ENCODE measurements around the gene NUP62. TPM values are rescaled to one million over a fixed set of nuclear protein-coding genes. Genes with fewer than 3 reads are reported as not detected.
A peak's percentile ranks its signal among the peaks of the same experiment; 100 is the strongest.

NUP62 gene
- total RNA-seq, 2 donors from 2014 or later = 31.5 to 37.1 TPM

GRCh38 chr19:49889687-49890348 is 39.5 kb downstream of the NUP62 start:
- DNase-seq (peak; percentile 65 to 78), ATAC-seq (peak; percentile 72)
- intact Hi-C loops (cut with DNase I, micrococcal nuclease) = no loop called here

- ATAC-seq = no peak
- DNase-seq = no peak
- intact Hi-C loops (cut with DNase I, micrococcal nuclease) = no loop called here
Observed at GRCh38 chr19:49889038-49889686, 40.1 kb downstream of the NUP62 start.

GRCh38 chr19:49888510-49888824 is 40.8 kb downstream of the NUP62 start:
- no peak for ATAC-seq
- intact Hi-C loops (cut with DNase I, micrococcal nuclease) = no loop called here
- no peak for DNase-seq

- no peak for DNase-seq
- intact Hi-C loops (cut with DNase I, micrococcal nuclease) = no loop called here
- peak; percentile 20 for ATAC-seq
Observed at GRCh38 chr19:49887665-49888509, 41.4 kb downstream of the NUP62 start.

GRCh38 chr19:49887037-49887664 is 42.2 kb downstream of the NUP62 start:
- DNase-seq (no peak), ATAC-seq (no peak)

GRCh38 chr19:49884760-49885159 is 44.5 kb downstream of the NUP62 start:
- no peak for ATAC-seq
- DNase-seq = no peak
- intact Hi-C loops (cut with DNase I, micrococcal nuclease) = no loop called here

More at GRCh38 chr19:49887037-49887664, 42.2 kb downstream of the NUP62 start:
- intact Hi-C loops (cut with DNase I, micrococcal nuclease) = no loop called here

GRCh38 chr19:49884109-49884508 is 45.2 kb downstream of the NUP62 start:
- DNase-seq (no peak), ATAC-seq (no peak)
- intact Hi-C loops (cut with DNase I, micrococcal nuclease) = no loop called here

GRCh38 chr19:49883094-49883493 is 46.2 kb downstream of the NUP62 start:
- no peak for ATAC-seq
- DNase-seq = no peak
- intact Hi-C loops (cut with DNase I, micrococcal nuclease) = no loop called here

- ATAC-seq (no peak), DNase-seq (no peak)
- intact Hi-C loops (cut with DNase I, micrococcal nuclease) = no loop called here
Observed at GRCh38 chr19:49882643-49883042, 46.7 kb downstream of the NUP62 start.

- DNase-seq = peak in 1 of 2 donors; percentile 24
- intact Hi-C loops (cut with DNase I, micrococcal nuclease) = no loop called here
- no peak for ATAC-seq
Observed at GRCh38 chr19:49881672-49882394, 47.5 kb downstream of the NUP62 start.

- intact Hi-C loops (cut with DNase I, micrococcal nuclease) = no loop called here
- no peak for ATAC-seq
- no peak for DNase-seq
Observed at GRCh38 chr19:49881186-49881585, 48.1 kb downstream of the NUP62 start.

- intact Hi-C loops (cut with DNase I, micrococcal nuclease) = no loop called here
- peak; percentile 9 to 23 for DNase-seq
- ATAC-seq = no peak
Observed at GRCh38 chr19:49880162-49880869, 49.0 kb downstream of the NUP62 start.

- DNase-seq (peak; percentile 20 to 32), ATAC-seq (no peak)
- intact Hi-C loops (cut with DNase I, micrococcal nuclease) = no loop called here
Observed at GRCh38 chr19:49879243-49879963, 49.9 kb downstream of the NUP62 start.

GRCh38 chr19:49878744-49879070 is 50.6 kb downstream of the NUP62 start:
- ATAC-seq (no peak), DNase-seq (no peak)
- intact Hi-C loops (cut with DNase I, micrococcal nuclease) = no loop called here

- peak; percentile 99 to 100 for DNase-seq
- peak; percentile 70 for ATAC-seq
- intact Hi-C loops (cut with DNase I, micrococcal nuclease) = no loop called here
Observed at GRCh38 chr19:49877879-49878743, 51.2 kb downstream of the NUP62 start.

GRCh38 chr19:49877020-49877878 is 52.1 kb downstream of the NUP62 start, which contains the start of the genes AKT1S1 and TBC1D17:
AKT1S1 (minus strand) TSS chr19:49877355; CDS start chr19:49873295, 4,060 bp downstream.
TBC1D17 (plus strand) TSS chr19:49877702; CDS start chr19:49877724, 22 bp downstream.
- DNase-seq (peak; percentile 99 to 100), ATAC-seq (peak; percentile 75)
- intact Hi-C loops (cut with DNase I, micrococcal nuclease) = no loop called here
